DOHH2 (cell line): ENCODE data around the gene HOGA1.

ENCODE experiments used
- EZH2phosphoT487 ChIP-seq: fragments of 200-600 bp; sonication (generic); IDR thresholded peaks from 2 replicates; pipeline ENCODE4 v1.6.1; 2017; ENCODE audit warnings: borderline replicate concordance, mild to moderate bottlenecking, antibody characterized with exemption, low read length, moderate library complexity, mixed read lengths
- TF ChIP-seq, protein P1 (sequence below): fragments of 200-600 bp; sonication (generic); IDR thresholded peaks from one replicate; pipeline ENCODE4 v1.5.1; 2014; ENCODE audit warnings: antibody characterized with exemption, mild to moderate bottlenecking, low read depth, low read length; ENCODE audit not compliant: poor library complexity, severe bottlenecking

DNA sequence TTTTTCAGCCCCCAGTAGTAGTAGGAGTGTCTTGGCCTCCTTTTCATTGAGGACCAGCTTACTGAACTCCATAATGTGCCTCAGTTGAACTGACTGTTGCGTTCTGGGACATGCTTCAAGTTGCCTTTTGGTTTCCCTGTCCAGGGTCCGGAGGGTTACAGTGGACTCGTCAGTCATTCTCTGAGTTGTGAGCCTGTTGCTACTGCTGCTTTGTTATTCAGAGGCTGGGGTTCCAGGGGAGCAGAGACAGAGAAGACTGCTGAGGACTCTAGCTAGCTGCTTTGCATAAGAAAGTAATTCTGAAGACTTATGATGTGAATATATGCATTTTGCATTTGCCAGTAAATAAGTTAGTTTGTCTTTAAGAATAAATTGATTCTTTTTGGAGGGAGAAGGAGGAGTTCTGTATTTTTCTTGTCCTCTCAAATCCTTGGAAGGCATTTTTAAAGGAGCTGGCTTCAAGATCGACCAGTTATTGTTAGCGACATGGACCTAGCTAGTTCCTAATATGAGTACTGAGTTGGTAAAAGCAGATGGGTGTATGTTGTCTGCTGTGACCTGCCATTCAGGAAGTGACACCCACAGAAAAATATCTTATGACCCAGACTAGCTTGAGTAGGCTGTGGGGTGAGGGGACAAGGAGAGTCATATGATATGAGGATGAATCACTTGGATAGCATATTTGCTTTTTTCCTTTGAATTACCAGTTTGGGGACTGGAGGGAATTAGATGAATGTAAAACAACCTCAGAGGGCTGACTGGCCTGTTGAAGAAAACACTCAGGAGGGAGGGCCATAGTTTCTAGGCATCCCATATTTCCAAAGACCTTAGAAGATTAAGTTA lies 64.6 kb downstream of the HOGA1 start:
- TF ChIP-seq, protein P1, sequence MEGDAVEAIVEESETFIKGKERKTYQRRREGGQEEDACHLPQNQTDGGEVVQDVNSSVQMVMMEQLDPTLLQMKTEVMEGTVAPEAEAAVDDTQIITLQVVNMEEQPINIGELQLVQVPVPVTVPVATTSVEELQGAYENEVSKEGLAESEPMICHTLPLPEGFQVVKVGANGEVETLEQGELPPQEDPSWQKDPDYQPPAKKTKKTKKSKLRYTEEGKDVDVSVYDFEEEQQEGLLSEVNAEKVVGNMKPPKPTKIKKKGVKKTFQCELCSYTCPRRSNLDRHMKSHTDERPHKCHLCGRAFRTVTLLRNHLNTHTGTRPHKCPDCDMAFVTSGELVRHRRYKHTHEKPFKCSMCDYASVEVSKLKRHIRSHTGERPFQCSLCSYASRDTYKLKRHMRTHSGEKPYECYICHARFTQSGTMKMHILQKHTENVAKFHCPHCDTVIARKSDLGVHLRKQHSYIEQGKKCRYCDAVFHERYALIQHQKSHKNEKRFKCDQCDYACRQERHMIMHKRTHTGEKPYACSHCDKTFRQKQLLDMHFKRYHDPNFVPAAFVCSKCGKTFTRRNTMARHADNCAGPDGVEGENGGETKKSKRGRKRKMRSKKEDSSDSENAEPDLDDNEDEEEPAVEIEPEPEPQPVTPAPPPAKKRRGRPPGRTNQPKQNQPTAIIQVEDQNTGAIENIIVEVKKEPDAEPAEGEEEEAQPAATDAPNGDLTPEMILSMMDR: no peak
- no peak for TF ChIP-seq EZH2phosphoT487
